Measurements from ENCODE around the gene ZNF583.

- no peak for TF ChIP-seq CTCF (IDR thresholded peaks at IDR 0.05 in 2 of 3, conservative IDR thresholded peaks at IDR 0.05 in 1 of 3; ENCODE audit: borderline replicate concordance in 1 of 3, insufficient read depth in 1 of 3, low read depth in 2 of 3, low read length in 2 of 3)
- TF ChIP-seq POLR2A (IDR thresholded peaks at IDR 0.05; ENCODE audit: borderline replicate concordance, extremely low read depth, insufficient read depth, insufficient read length): no peak
- TF ChIP-seq YY1 (IDR thresholded peaks at IDR 0.05; ENCODE audit: extremely low read depth, insufficient replicate concordance, low read depth, low read length): no peak
- TF ChIP-seq MAX (IDR thresholded peaks at IDR 0.05): no peak
- no peak for TF ChIP-seq CBX3 (IDR thresholded peaks at IDR 0.05; ENCODE audit: low read depth)
- TF ChIP-seq, protein P1, sequence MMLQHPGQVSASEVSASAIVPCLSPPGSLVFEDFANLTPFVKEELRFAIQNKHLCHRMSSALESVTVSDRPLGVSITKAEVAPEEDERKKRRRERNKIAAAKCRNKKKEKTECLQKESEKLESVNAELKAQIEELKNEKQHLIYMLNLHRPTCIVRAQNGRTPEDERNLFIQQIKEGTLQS (IDR thresholded peaks at IDR 0.05): no peak
- no peak for TF ChIP-seq RAD21 (IDR thresholded peaks at IDR 0.05; ENCODE audit: low read depth)
These were observed at the start of gene ZNF583 for GRCh38 chr19:56403764-56404704.

Data from HCT116 (cell line).